HepG2 (cell line): ENCODE measurements around the gene FMNL2. TPM values are rescaled to one million over a fixed set of nuclear protein-coding genes. Genes with fewer than 3 reads are reported as not detected.

Experiments used
- CHD4 ChIP-seq: fragments of 200-600 bp; sonication (generic); IDR thresholded peaks from 2 replicates; pipeline ENCODE4 v1.7.0; 2017; ENCODE audit warnings: mild to moderate bottlenecking, low read length, borderline replicate concordance
- GABPB1 ChIP-seq: IDR thresholded peaks from 2 replicates; pipeline ENCODE4 v1.6.1; 2016; ENCODE audit warnings: mild to moderate bottlenecking, missing genetic modification reagents, moderate library complexity, missing compliant biosample characterization
- HNF4G ChIP-seq, 2 experiments: sonication (generic) in 1 of 2; formaldehyde crosslinking in 1 of 2; IDR thresholded peaks; 2 replicates each; pipeline versions ENCODE4 v1.4.0 to v1.6.1; 2011 to 2020; ENCODE audit warnings: borderline replicate concordance in 2 of 2, low read depth in 2 of 2, mild to moderate bottlenecking in 2 of 2, low read length in 1 of 2, missing genetic modification reagents in 1 of 2, moderate library complexity in 1 of 2
- JUNB ChIP-seq: sonication (generic); formaldehyde crosslinking; IDR thresholded peaks from 2 replicates; pipeline ENCODE4 v1.8.0; 2022; ENCODE audit warnings: missing genetic modification reagents, mild to moderate bottlenecking, borderline replicate concordance
- NFYB ChIP-seq: sonication (generic); formaldehyde crosslinking; IDR thresholded peaks from 2 replicates; pipeline ENCODE4 v1.4.0; 2020; ENCODE audit warnings: missing genetic modification reagents
- NFYC ChIP-seq: IDR thresholded peaks from 2 replicates; pipeline ENCODE4 v1.6.1; 2016; ENCODE audit warnings: missing genetic modification reagents, missing compliant biosample characterization
- RFX3 ChIP-seq: IDR thresholded peaks from 2 replicates; pipeline ENCODE4 v1.6.1; 2016; ENCODE audit warnings: missing biosample characterization, missing genetic modification reagents
- SIX1 ChIP-seq: sonication (generic); formaldehyde crosslinking; IDR thresholded peaks from 2 replicates; pipeline ENCODE4 v1.4.0; 2020; ENCODE audit warnings: missing genetic modification reagents, borderline replicate concordance
- SSRP1 ChIP-seq: IDR thresholded peaks from 2 replicates; pipeline ENCODE4 v1.6.1; 2016; ENCODE audit warnings: control low read depth
- STAT5B ChIP-seq: sonication (generic); formaldehyde crosslinking; IDR thresholded peaks from 2 replicates; pipeline ENCODE4 v1.4.0; 2020; ENCODE audit warnings: missing genetic modification reagents
- TBL1XR1 ChIP-seq: fragments of 150-350 bp; IDR thresholded peaks from 2 replicates; pipeline ENCODE4 v1.6.1; 2014; ENCODE audit warnings: borderline replicate concordance, low read length; ENCODE audit not compliant: partially characterized antibody
- ZNF468 ChIP-seq: sonication (generic); formaldehyde crosslinking; IDR thresholded peaks from 2 replicates; pipeline ENCODE4 v1.8.0; 2022; ENCODE audit warnings: mild to moderate bottlenecking, moderate library complexity, missing genetic modification reagents
- ZNF552 ChIP-seq: sonication (generic); formaldehyde crosslinking; IDR thresholded peaks from 2 replicates; pipeline ENCODE4 v1.9.0; 2022; ENCODE audit warnings: missing genetic modification reagents, mild to moderate bottlenecking, borderline replicate concordance
- ZNF598 ChIP-seq: sonication (generic); formaldehyde crosslinking; IDR thresholded peaks from 2 replicates; pipeline ENCODE4 v1.5.1; 2020; ENCODE audit warnings: mild to moderate bottlenecking, missing genetic modification reagents, borderline replicate concordance
- ZNF761 ChIP-seq: sonication (generic); formaldehyde crosslinking; conservative IDR thresholded peaks from 2 replicates; pipeline ENCODE4 v1.4.0; 2020; ENCODE audit warnings: mild to moderate bottlenecking, missing genetic modification reagents
- polyA plus RNA-seq, 8 experiments: library from polyadenylated mRNA; depleted of rRNA in 3 of 8; stranded (reverse) in 7 of 8; unstranded in 1 of 8; fragments of >200 nt; fragmentation: Illumina TruSeq in 4 of 8; extraction: Trizol in 4 of 8; gene quantifications; 2 replicates each; pipeline versions ENCODE4 v1.2.1 to v1.2.3, GENCODE V29; 2011 to 2016; ENCODE audit warnings: low read depth in 4 of 8, missing spikeins in 1 of 8, mixed read lengths in 1 of 8; ENCODE audit not compliant: insufficient read depth in 1 of 8
- total RNA-seq, 5 experiments: library from RNA; depleted of rRNA; stranded (reverse); fragments of >200 nt; fragmentation: Illumina TruSeq; extraction: Trizol; gene quantifications; 2 replicates each; pipeline ENCODE4 v1.2.3, GENCODE V29; 2016; ENCODE audit warnings: low read depth in 1 of 5
- TF ChIP-seq, protein P1 (sequence below): sonication (generic); formaldehyde crosslinking; IDR thresholded peaks from 2 replicates; pipeline ENCODE4 v1.5.1; 2020; ENCODE audit warnings: mild to moderate bottlenecking, missing genetic modification reagents, borderline replicate concordance
- TF ChIP-seq, protein P2 (sequence below): IDR thresholded peaks from 2 replicates; pipeline ENCODE4 v1.6.1; 2016; ENCODE audit warnings: missing genetic modification reagents, missing compliant biosample characterization
- TF ChIP-seq, protein P3 (sequence below): sonication (generic); formaldehyde crosslinking; IDR thresholded peaks from 2 replicates; pipeline ENCODE4 v1.4.0; 2020; ENCODE audit warnings: missing genetic modification reagents
- TF ChIP-seq, protein P4 (sequence below), 2 experiments: fragments of 450-650 bp in 1 of 2; sonication (generic) in 1 of 2; formaldehyde crosslinking; IDR thresholded peaks; 2 replicates each; pipeline versions ENCODE4 v1.5.0 to v1.8.0; 2020 to 2022; ENCODE audit warnings: mild to moderate bottlenecking in 1 of 2, missing genetic modification reagents in 1 of 2
- TF ChIP-seq, protein P5 (sequence below): sonication (generic); formaldehyde crosslinking; IDR thresholded peaks from 2 replicates; pipeline ENCODE4 v1.4.0; 2020; ENCODE audit warnings: missing genetic modification reagents, borderline replicate concordance

The FMNL2 gene
- total and polyA plus RNA-seq, 2 of the 13 experiments (the other 11 are each of a cell fraction or from before 2014, with no cell fraction given): 66.5 to 67.7 TPM

DNA sequence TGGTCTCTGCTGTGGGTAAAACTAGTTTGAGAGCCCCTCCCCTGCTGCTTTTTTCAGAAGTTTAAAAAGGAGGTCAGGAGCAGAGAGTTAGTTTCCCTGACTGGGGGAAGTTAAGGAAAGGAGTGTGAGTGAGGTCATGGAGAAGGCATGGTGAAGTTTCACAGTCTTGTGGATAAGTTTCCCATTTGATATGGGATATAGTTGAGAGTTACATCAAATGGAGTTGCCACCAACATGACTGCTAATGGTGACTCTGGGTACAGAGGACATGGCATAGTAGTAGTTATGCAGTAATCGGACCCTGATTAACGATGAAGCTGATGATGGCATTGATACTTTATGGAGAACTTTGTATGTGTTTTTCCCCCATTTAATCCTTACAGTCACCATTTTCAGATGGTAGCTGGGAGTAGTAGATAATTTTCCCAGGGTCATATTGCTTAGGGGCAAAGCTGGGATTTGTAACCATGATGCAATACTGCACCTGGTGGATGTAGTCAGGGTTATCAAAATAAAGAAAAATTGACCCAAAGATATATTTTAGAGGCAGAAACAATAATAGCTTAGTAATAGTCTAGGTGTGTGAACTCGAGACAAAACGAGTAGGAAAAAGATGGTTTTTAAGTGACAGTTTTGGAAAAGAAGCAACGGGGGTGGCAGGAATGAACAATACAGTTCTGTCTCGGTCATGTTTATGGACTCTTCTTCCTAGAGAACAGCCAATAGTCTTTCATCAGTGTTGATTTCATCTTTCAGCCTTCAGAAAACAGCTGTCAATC is 74.6 kb downstream of the FMNL2 start (continued):
- TF ChIP-seq, protein P1, sequence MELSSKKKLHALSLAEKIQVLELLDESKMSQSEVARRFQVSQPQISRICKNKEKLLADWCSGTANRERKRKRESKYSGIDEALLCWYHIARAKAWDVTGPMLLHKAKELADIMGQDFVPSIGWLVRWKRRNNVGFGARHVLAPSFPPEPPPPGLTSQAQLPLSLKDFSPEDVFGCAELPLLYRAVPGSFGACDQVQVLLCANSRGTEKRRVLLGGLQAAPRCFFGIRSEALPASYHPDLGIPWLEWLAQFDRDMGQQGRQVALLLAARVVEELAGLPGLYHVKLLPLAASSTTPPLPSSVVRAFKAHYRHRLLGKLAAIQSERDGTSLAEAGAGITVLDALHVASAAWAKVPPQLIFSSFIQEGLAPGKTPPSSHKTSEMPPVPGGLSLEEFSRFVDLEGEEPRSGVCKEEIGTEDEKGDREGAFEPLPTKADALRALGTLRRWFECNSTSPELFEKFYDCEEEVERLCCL (CRISPR knock-in tag): no peak
- no peak for TF ChIP-seq JUNB (CRISPR knock-in tag)
- TF ChIP-seq RFX3 (CRISPR knock-in tag): no peak; the same call in 1 of the 2 replicates
- TF ChIP-seq ZNF468: no peak
- TF ChIP-seq, protein P2, sequence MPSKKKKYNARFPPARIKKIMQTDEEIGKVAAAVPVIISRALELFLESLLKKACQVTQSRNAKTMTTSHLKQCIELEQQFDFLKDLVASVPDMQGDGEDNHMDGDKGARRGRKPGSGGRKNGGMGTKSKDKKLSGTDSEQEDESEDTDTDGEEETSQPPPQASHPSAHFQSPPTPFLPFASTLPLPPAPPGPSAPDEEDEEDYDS (CRISPR knock-in tag): no peak
- TF ChIP-seq TBL1XR1: peak; percentile 38
- 0 out of 2 replicates have a peak, but pooled peaks have one; percentile 41 for TF ChIP-seq SSRP1 (CRISPR knock-in tag)
- no peak; the same call in 1 of the 2 replicates for TF ChIP-seq ZNF598
- TF ChIP-seq ZNF761 (CRISPR knock-in tag): no peak
- peak; percentile 68; the same call in 1 of the 2 replicates for TF ChIP-seq CHD4
- TF ChIP-seq GABPB1: no peak
- TF ChIP-seq HNF4G (IDR thresholded peaks at IDR 0.05; ENCODE audit: borderline replicate concordance, low read depth, low read length): no peak
- peak; percentile 41; the same call in 1 of the 2 replicates for TF ChIP-seq HNF4G (CRISPR knock-in tag; IDR thresholded peaks at IDR 0.05; ENCODE audit: borderline replicate concordance, low read depth)
- TF ChIP-seq ZNF552: no peak
- TF ChIP-seq NFYB (CRISPR knock-in tag): peak; percentile 40; the same call in 1 of the 2 replicates
- TF ChIP-seq NFYC (CRISPR knock-in tag): no peak
- no peak for TF ChIP-seq SIX1 (CRISPR knock-in tag)
- TF ChIP-seq, protein P3, sequence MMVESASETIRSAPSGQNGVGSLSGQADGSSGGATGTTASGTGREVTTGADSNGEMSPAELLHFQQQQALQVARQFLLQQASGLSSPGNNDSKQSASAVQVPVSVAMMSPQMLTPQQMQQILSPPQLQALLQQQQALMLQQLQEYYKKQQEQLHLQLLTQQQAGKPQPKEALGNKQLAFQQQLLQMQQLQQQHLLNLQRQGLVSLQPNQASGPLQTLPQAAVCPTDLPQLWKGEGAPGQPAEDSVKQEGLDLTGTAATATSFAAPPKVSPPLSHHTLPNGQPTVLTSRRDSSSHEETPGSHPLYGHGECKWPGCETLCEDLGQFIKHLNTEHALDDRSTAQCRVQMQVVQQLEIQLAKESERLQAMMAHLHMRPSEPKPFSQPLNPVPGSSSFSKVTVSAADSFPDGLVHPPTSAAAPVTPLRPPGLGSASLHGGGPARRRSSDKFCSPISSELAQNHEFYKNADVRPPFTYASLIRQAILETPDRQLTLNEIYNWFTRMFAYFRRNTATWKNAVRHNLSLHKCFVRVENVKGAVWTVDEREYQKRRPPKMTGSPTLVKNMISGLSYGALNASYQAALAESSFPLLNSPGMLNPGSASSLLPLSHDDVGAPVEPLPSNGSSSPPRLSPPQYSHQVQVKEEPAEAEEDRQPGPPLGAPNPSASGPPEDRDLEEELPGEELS (CRISPR knock-in tag): no peak
- TF ChIP-seq, protein P4, sequence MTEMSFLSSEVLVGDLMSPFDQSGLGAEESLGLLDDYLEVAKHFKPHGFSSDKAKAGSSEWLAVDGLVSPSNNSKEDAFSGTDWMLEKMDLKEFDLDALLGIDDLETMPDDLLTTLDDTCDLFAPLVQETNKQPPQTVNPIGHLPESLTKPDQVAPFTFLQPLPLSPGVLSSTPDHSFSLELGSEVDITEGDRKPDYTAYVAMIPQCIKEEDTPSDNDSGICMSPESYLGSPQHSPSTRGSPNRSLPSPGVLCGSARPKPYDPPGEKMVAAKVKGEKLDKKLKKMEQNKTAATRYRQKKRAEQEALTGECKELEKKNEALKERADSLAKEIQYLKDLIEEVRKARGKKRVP (CRISPR knock-in tag; IDR thresholded peaks at IDR 0.05): peak in 1 of 2 experiments; percentile 93; a peak in 2 of 4 replicates
- no peak for TF ChIP-seq STAT5B
- TF ChIP-seq, protein P5, sequence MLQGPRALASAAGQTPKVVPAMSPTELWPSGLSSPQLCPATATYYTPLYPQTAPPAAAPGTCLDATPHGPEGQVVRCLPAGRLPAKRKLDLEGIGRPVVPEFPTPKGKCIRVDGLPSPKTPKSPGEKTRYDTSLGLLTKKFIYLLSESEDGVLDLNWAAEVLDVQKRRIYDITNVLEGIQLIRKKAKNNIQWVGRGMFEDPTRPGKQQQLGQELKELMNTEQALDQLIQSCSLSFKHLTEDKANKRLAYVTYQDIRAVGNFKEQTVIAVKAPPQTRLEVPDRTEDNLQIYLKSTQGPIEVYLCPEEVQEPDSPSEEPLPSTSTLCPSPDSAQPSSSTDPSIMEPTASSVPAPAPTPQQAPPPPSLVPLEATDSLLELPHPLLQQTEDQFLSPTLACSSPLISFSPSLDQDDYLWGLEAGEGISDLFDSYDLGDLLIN: no peak
